GM18858 (cell line): ENCODE measurements around the gene RBPJ.
"Not testable (repeated sequence)": the region's sequence is repeated elsewhere in the genome, so short reads cannot be mapped to it uniquely, and the experiment has no call there.

Source experiments
- ATAC-seq: cut with Tn5 transposase; IDR thresholded peaks from one replicate; pipeline ENCODE4 v1.9.1; 2021; ENCODE audit not compliant: unreplicated experiment

The RBPJ gene

DNA sequence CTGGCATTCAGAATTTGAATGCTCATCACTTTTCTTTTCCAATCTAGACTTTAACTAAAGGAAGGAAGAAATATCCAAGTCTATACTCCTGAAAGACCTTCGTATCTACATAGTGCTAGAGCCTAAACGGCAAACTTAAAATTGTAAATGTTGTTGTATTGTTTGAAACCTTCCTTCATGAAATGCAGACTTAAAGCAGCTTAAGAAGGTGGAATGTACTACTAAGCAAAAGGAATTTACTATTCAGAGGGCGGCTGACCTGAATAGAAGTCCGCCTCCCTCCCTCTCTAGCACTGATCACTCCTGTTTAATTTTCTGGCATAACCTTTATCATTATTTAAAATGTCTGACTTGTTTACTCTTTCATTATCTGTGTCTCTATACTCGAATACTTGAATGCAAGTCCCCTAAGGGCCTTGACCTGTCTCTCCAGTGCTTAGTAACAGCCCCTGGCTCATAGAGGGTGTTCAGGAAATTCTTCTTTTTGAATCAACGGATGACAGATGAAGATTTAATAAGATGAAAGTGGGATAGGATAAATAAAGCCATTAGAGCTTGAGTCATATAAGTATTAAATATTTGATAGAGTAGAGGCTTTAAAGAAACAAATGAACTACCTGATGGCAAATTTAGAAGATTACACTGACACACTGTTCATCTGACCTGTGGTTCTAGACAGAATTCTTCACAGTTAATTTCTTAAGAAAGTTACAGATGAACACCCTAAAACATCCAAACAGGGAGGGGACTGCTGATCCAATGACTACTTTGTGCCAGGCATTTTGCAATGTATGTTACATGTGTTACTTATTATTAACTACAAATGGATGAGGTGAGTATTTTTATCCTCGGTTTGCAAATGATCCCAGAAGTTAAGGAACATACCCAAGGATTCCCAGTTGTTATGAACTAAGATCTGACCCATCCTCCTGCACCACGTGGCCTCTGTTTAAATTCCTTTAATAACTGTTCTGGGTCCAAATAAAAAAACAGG is 20.2 kb upstream of the RBPJ start:
- no peak for ATAC-seq

DNA sequence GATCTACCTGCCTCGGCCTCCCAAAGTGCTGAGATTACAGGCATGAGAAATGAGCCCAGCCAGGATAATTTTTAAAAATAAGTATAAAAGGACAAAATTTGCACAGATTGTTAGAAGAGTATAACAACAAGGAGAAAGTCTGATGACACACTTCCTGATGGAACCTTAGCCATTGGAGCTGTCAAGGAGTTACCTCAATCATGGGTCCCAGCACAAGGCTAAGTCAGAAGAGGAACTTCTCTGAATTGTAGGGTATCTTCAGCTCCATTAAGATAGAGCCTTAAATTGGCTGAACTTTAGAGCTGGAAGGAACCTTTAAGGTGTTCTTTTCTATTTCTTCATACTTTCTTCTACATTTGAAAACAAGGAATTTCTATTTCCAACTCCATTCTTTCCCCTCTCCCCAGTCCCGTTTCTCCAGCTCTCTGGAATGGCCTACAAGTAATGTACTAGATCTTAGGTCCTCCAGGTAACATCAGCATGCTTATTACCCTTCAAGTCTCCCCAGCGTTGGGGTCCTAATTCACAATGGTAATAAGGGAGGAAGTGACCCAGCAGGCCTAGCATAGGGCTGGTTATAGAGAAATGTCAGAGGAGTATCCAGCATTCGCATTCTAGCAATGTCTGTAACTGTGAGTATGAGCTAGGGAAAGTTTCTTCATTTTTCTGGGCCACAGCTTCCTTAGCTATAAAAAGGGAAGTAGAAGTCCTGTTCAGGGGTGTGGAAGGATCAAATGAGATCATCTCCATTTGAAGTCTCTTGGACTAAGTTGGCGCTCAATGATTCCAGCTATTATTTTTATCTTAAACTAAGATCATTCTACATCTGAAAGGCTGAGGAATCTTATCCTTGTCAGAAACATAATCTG is 18.5 kb upstream of the RBPJ start:
- ATAC-seq, result no peak

DNA sequence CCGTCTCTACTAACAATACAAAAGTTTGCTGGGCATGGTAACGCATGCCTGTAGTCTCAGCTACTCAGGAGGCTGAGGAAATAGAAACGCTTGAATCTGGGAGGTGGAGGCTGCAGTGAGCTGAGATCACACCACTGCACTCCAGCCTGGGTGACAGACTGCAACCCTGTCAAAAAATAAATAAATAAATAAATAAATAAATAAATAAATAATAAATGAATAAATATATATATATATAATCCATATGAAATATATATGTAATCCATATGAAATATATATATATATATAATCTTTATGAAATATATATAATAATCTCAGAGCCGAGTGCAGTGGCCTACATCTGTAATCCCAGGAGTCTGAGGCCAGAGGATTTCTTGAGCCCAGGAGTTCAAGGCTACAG is 17.8 kb upstream of the RBPJ start:
- ATAC-seq, result no peak

DNA sequence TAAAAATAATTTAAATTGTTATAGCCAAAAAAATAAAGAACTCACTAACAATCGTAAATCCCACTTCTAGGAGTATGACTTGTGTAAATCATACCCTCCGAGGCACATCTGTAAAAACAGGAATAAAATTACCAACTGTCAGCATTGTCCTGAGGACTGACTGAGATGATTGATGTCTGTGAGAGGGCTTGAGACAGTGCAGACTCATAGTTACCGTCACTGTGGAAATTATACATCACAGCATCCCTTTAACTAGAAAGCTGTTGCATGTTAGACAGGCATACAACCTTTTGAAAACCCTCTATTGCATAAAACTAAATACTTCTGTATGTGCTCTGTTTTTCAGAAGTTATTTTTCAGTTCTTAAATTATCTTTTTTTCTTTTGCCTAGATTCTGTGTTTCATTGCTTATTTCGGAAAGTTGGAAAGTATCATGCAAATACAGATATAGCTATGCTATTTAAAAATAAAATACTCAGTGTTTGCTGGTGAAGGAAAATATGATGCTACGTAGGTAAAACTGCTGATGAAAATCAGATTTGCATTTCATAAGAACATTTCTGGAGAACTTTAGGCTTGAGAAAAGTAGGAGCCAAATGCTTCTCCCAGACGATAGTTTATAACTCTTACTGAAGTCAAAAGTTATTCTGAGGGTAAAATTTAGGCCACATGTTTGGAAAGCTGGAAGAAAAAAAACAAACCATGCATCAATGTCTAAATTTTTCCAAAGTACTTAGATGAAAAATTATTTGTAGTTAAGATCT is 13.6 kb upstream of the RBPJ start:
- no peak for ATAC-seq

DNA sequence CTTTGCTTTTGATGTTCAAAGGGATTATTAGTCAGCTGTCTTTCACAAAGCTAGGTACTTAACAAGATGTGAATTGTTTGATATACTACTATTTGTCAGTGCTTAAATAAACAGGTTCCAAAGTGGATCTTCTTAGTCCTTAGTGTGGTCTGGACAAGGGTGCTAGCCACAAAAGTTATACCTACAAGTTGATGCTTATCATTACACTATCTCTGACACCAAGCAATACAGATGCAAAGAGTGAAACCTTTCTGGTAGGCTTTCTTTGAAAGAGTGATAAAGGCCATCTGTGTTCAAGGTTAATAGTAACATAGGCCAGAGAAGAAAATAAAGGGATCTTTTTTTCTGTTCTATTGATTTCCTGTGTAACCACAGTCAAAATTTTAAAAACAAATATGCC is 12.2 kb upstream of the RBPJ start:
- no peak for ATAC-seq

DNA sequence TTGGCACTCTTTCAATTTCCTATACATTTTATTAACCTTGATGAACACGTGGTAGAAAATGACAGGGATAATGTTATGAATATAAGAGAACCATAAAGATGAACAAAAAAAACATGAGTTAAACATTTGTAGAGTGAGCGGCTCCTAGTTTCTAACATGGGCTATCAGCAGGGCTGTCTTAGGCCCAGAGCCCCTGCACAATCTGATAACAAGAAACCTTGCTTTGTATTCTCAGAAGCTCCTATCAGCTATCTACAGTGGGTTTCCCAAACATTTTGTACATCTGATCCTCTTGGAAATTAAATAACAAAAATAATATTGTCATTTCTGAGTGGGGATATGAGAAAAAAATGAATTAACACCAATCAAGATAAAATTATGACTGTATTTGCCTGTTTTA is 10.6 kb upstream of the RBPJ start:
- ATAC-seq, result no peak

DNA sequence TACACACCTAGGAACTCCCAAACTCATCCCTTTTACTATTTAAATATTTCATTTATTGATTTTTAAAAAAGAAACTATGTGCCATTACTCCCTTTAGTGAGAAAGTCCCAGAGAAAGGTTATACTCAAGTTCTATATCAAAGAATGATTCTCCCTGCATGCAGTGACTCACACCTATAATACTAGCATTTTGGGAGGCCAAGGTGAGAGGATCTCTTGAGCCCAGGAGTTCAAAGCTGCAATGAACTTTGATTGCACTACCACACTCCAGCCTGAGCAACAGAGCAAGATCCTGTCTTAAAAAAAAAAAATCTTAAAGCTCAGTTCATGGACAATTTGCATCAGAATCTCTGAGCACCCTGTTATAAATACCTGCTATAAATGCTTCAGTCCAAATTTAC is 9.2 kb upstream of the RBPJ start:
- no peak for ATAC-seq

DNA sequence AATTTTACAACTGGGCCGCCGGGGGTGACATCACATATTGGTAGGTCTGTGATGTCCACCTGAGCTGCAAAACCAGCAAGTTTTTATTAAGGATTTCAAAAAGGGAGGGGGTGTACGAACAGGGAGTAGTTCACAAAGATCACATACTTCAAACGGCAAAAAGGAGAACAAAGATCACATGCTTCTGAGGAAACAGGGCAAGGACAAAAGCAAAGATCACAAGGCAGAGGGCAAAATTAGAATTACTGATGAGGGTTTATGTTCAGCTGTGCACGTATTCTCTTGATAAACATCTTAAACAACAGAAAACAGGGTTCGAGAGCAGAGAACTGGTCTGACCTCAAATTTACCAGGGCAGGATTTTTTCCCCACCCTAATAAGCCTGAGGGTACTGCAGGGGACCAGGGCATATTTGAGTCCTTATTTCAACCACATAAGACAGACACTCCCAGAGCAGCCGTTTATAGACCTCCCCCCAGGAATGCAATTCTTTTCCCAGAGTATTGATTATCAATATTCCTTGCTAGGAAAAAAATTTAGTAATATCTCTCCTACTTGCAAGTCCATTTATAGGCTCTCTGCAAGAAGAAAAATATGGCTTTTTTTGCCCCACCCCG is 5.4 kb upstream of the RBPJ start:
- not testable (repeated sequence) for ATAC-seq

DNA sequence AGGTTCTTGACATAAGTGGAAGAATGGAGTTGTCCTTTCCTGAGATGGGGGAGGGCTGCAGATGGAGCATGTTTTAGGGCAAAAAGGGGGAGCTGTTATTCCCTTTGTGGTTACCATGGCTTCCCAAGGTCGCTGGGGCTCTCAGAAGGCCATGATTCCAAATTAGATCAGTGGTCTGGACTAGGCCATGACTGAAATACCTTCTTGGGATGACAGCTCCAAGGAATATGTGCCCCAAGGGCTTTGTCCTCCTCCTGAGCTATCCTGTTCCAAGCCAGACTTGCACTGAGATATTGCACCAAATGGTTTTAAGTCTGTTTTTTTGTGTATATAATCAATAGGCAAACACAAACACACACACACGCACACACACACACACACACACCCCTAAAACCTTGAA is 3.0 kb upstream of the RBPJ start:
- no peak for ATAC-seq

DNA sequence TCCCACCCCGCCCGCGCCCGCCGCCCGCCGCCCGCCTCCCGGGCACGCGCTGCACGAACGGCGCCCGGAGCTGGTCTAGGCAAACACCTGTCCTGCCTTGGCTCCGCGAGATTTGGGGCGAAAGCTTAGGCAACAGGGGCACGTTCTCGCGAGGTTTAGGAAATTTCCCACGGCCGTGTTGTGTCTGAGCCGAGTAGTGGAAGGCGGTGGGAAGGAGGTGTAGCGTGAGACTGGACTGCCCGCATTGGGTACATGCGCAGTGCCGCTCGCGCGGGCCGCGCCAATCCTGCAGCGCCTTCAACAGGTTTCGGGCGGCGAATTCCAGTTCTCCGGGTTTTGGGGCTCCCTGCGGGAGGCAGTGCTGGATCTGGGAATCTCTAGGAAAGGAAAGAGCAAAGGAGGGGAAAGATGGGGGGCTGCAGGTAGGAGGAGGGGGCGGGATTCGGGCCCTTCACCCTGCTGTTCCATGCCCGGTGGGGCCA is 1.3 kb upstream of the RBPJ start:
- ATAC-seq, result peak; percentile 64

DNA sequence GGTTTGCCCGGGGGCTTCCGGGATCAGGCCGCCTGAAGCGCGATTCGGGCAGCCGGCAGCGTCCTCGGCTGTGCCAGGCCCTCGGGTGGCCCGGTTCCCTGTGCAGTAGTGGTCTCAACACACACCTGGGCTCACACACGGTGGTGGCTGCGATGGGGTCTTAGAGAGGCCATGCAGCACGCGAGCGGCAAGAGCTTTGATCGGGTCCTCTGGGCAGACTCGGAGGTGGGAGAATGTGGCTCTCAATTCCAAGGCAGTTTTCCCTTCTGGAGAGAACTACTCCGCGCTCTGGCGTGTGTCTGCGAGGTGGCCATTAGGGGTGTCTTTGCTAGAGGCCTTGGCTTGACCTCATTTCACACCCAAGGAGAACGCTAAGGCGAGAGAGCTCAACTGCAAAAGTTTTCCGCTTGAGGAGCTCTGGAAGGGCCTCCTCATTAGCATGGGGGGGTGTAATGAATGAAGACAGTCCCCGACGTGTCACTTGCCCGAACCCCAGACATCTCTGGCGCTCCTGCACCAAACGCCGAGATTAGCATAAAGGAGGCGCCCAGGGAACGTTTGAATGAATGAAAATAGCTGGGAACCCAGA is 771 bp upstream of the RBPJ start:
- no peak for ATAC-seq

DNA sequence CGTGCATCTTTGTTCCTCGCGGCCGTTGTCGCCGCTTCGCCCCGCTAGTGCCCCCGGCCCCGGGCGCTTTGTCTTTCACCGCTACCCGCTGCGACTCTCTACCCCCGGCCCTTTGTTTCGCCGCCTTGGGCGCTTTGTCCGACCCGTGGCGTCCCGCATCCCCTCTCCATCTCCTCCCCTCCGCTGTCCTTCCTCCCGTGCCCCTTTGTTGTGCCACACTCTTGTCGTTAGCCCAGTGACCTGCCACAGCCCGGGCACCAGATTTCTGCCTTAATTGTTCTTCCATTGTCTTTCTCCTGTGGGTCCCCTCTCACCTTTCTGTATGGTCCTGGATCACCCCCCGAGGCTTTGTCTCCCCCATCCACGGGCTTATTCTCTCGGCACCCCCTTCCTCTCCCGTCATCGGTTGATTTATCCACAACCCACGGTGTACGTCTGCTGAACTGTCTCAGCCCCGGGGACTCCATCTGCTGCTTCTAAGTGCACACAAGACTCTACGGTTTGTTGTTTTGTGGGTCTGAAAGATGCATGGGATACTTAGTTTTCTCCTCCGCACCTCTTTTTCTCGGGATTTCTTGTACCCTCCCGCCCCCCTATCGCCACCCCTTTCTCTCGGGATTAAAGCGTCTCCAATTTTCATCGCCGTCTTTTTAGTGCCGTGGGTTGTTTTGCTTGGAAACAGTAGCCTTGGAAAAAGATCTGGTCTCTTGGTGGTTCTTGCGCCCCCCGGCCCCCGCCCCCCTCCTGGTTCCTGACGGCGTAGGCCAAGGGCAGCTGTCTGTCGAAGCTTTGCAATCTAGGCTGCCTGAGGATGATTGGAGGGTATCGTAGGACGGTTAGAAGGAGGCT is 783 bp downstream of the RBPJ start:
- no peak for ATAC-seq

DNA sequence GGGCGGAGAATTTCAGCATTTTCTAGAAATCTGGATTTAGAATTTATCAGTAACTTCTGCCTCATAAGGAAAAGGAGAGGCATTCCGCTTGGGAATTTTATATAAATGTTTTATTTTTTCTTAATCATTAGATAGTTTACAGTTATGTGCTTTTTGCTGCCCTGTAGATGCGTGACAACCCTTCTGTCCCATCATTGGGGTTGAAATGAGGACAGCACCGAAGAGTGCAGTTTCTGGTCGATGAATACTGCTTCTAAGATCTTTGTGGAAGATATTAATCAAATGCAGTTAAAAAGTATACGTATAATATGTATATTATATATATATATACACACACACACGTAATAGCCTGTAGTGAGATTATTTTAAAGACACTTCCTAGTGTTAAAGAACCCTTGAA is 1.5 kb downstream of the RBPJ start:
- ATAC-seq, result no peak

DNA sequence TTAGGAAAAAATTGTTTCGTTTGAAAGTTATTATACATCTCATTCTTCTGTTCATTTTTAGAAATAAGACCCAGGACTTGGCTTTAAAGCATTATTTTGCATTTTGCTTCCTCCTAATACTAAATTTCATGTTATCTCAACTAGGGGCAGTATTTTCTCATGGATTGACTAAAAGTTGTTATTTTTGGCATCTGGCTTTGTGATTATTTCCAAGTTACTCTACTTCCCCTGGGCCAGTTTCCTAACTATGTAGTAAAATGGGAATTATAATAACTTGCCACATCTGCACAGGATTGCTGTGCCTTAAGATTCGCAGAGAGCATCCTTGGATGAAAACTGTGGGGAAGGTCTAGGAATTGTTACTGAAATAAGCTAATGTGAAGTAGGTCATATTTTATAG is 3.0 kb downstream of the RBPJ start:
- ATAC-seq, result no peak

DNA sequence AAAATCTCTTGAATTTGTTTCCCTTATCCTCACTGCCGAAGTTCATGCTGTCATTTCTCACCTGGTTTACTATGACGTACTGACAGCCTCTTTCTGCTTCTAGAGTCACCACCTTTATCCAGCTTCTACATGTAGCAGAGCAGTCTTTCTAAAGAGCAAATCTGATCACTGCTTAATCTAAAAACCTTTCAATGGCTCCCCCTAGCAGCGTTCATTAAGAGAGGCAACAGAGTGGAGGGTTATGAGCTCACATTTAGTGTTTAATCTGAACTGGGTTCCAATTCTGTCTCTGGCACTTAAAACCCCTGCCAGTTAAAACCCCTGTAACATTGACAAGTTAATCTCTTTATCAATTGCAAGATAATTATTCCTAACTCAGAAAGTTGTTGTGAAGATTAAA is 4.4 kb downstream of the RBPJ start:
- peak; percentile 28 for ATAC-seq

DNA sequence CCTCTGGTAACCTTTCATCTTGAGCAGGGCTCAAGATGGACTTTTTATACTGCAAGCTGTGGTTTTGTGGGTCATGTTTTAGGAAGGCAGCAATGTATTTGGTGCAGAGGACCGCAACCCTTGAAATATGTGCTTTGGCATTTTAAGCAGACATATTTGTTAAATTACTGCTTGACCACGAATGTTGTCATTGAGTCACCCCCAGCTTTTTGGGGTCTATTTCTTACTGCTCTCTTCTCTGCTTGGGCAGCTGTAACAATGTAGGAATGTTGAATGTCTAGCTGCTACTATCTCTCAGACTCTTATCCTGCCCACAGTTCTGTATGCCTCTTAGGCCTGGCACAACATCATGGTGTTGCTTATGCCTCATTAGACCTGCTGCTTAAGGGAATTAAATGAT is 6.0 kb downstream of the RBPJ start:
- no peak for ATAC-seq

DNA sequence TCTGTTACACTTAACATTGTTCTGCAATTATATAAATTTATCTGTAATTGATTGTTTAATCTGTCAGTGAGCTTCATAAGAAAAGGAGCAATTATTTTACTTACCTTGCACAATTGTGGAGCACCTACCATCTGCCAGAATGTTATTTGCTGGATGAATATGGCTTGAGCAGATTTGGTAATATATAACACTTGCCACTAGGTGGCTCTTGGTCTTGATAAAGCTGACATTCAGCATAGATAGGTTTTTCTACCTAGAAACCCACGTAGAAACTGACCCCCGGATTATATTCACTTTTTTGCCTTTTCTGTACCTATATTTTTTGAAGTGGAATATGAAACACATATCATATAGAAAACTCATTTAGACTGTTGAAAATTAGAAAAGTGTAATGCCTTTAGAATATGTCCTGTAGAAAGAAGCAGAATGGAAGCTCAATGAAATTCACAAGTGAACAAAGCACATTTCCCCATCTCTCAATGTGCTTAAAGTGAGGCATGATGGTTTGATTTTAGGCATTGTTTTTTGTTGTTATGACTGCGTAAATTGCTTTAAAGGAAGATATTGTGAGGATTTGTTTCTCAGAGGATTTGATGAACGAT is 9.5 kb downstream of the RBPJ start:
- ATAC-seq, result peak; percentile 73

DNA sequence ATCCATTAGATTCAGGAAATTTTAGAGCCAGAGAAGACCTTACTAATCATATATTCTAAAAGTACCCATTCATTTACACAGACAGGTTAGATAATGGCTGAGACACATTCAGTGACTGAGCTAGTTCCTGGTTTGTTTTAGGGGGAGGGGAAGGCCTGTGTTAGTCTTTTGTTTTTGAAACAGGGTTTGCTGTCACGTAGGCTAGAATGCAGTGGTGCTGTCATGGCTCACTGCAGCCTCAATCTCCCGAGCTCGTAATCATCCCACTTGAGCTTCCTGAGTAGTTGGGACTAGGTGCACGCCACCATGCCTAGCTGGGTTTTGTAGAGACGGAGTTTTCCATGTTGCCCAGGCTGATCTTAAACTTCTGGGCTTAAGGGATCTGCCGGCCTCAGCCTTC is 10.1 kb downstream of the RBPJ start:
- no peak for ATAC-seq

DNA sequence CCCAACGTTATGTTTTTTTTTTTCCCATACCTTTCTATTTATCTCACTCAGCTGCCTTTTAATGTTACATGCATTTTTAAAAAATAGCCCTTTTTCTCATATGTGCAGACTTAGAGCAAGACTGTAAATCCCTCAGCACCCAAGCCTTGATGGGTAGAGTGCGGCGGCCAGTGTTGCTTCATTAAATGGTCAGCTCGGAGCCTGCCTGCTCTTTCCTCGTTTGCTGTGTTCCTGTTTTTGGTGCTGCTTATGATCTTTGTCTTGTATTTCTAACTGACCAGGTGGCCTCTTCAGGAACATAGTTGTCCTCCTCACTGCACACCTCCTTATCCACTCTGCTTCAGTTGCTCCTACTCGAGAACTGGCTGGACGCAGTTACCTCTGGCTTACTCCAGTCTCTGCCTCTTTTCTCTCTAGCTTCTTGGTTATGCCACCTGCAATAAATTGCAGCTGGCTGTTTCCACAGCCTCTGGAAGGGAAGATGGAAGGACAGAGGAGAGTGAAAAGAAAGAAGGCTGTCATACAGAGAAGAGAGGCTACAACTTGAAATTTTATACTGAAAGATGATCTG is 10.7 kb downstream of the RBPJ start:
- ATAC-seq, result no peak
